Left kidney (tissue), 8 donors: ENCODE results near the gene NOX5. TPM values are rescaled to one million over a fixed set of nuclear protein-coding genes. Genes with fewer than 3 reads are reported as not detected.
A peak's percentile ranks its signal among the peaks of the same experiment; 100 is the strongest.
"Not testable (repeated sequence)": the region's sequence is repeated elsewhere in the genome, so short reads cannot be mapped to it uniquely, and the experiment has no call there.

Experiments used
- DNase-seq: peaks from one replicate; pipeline ENCODE4 v3.0.0-alpha.2; 2013
- long read RNA-seq, 8 donors: transcript quantifications; one replicate each; lab custom pipeline, GENCODE V29; 2026
- polyA plus RNA-seq: library from polyadenylated mRNA; unstranded; fragments of 120-200 nt; gene quantifications from one replicate; pipeline ENCODE4 v1.2.1, GENCODE V29; 2013; ENCODE audit not compliant: insufficient read length

The NOX5 gene, protein sequence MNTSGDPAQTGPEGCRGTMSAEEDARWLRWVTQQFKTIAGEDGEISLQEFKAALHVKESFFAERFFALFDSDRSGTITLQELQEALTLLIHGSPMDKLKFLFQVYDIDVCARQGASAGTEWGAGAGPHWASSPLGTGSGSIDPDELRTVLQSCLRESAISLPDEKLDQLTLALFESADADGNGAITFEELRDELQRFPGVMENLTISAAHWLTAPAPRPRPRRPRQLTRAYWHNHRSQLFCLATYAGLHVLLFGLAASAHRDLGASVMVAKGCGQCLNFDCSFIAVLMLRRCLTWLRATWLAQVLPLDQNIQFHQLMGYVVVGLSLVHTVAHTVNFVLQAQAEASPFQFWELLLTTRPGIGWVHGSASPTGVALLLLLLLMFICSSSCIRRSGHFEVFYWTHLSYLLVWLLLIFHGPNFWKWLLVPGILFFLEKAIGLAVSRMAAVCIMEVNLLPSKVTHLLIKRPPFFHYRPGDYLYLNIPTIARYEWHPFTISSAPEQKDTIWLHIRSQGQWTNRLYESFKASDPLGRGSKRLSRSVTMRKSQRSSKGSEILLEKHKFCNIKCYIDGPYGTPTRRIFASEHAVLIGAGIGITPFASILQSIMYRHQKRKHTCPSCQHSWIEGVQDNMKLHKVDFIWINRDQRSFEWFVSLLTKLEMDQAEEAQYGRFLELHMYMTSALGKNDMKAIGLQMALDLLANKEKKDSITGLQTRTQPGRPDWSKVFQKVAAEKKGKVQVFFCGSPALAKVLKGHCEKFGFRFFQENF
- 1.5 TPM for polyA plus RNA-seq
- long read RNA-seq, donor 1 = 0 reads
- long read RNA-seq, donor 2 = 0 reads
- long read RNA-seq, donor 3 = 0 reads
- long read RNA-seq, donor 4 = 0 reads
- long read RNA-seq, donor 5 = 0 reads
- long read RNA-seq, donor 6 = 0 reads
- long read RNA-seq, donor 7 = 0 reads
- long read RNA-seq, donor 8 = 0 reads

DNA sequence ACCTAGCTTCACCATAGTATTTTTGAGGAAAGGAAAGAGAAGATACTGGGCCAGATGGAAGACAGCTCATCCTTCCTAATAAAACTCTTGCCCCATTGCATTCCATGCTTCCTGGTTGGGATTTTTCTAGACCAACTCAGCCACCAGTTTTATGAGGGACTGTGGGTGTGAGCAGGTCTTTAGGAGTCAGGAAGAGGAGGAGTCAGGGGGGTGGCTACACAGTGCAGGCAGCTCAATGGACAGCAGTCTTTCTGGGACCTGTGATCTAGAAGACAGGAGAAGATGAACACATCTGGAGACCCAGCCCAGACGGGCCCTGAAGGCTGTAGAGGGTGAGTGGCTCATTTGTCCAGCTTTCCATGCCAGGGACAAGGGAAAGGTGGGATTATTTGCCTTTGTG is at the start of gene NOX5:
NOX5 (plus strand) TSS at position 242 of the 400 bp plus-strand sequence; CDS start at position 283, 41 bp downstream.
- no peak for DNase-seq

DNA sequence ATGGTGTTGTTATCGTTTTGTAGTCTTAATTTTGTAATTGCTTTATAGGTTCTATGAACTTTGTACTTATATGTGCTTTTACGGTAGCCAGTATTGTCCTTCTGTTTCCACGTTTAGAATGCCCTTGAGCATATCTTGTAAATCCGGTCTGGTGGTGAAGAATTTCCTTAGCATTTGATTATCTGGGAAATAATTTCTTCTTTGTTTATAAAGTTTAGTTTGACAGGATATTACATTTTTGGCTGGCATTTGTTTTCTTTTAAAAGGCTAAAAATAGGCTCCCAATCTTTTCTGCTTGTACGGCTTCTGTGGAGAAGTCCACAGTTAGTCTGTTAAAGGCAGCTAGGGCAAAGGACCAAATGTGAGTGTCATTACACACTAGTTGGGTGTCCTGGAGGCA is 47.5 kb upstream of the NOX5 start:
- DNase-seq = no peak

DNA sequence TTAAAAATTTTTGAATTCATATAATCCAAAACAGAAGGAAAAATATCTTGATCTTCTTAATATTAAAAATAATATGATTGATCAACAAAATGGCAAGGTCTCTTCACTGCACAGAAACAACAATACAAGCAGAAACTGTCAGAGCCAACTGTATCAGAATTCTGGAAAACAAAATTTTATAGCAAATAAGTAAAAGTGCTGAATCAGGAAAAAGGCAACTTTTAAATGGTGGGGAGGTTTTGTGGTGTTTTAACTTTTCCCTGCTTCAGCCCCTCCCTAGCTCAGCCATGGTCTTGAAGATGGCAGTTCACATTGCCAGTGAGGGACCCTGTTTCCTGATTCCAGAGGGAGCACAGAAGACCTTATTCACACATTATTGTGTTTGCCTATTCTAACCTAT is 46.5 kb upstream of the NOX5 start:
- DNase-seq = no peak

DNA sequence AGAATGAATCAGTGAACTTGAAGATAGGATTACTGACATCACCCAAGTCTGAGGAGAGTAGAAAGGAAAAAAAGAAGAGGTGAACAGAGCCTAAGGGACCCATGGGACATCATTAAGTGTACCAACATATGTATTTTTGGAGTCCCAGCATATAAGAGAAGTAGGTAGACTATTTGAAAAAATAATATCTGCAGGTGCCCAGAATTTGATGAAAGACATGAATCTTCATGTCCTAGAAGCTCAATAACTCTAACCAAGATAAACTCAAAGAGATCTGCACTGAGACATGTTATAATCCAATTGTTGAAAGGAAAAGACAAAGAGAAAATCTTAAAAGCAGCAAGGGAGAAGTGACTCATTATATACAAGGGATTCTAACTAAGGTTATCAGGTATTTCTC is 45.2 kb upstream of the NOX5 start:
- no peak for DNase-seq

DNA sequence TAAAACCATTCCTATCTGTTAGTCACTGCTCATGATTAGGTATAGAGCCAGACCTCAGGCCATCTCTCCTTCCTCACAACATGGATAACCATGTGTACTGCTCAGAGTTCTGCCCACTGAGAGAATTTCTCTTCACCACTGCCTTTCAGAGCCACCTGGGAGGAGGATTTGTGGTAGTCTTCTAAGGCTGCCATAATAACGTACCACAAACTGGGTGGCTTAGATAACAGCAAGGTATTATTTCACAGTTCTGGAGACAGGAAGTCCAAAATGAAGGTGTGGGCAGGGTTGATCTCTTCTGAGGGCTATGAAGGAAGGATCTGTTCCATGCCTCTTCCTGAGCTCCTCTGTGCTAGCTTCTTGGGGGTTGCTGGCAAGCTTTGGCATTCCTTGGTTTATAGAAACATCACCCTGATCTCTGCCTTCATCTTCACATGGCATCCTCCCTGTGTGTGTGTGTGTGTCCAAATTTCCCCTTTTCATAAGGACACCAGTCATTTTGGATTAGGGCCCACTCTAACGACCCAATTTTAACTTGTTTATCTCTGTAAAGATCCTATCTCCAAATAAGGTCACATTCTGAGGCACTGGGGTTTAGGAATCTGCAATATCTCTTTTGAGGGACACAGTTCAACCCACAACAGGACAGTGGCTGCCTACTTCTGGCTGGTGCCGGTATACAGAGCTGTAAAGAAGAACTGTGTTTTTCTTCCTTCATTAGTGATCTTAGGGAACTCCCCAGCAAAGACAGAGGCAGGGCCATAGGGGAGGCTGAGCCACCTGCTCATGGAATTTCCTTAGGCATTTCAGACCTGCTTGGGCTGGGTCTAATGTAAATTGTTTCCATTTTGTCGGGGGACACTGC is 42.1 kb upstream of the NOX5 start:
- DNase-seq = no peak

DNA sequence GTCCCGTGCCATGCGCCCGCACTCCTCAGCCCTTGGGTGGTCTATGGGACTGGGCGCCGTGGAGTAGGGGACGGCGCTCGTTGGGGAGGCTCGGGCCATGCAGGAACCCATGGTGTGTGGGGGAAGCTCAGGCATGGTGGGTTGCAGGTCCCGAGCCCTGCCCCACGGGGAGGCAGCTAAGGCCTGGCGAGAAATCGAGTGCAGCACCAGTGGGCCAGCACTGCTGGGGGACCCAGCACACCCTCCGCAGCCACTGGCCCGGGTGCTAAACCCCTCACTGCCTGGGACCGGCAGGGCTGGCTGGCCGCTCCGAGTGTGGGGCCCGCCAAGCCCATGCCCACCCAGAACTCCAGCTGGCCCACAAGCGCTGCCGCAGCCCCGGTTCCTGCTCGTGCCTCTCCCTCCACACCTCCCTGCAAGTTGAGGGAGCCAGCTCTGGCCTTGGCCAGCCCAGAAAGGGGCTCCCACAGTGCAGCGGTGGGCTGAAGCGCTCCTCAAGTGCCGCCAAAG is 38.8 kb upstream of the NOX5 start:
- DNase-seq = not testable (repeated sequence)

DNA sequence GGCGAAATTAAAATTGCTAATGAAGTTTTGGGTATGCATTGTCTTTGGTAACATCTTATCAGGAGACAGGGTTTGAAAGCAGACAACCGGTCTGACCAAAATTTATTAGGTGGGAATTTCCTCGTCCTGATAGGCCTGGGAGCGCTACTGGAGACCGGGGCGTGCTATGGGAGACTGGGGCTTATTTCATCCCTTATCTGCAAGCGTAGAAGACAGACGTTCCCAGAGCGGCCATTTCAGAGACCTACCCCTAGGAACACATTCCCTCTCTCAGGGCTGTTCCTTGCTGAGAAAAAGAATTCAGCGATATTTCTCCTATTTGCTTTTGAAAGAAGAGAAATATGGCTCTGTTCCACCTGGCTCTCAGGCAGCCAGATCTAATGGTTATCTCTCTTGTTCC is 37.1 kb upstream of the NOX5 start:
- DNase-seq = not testable (repeated sequence)

DNA sequence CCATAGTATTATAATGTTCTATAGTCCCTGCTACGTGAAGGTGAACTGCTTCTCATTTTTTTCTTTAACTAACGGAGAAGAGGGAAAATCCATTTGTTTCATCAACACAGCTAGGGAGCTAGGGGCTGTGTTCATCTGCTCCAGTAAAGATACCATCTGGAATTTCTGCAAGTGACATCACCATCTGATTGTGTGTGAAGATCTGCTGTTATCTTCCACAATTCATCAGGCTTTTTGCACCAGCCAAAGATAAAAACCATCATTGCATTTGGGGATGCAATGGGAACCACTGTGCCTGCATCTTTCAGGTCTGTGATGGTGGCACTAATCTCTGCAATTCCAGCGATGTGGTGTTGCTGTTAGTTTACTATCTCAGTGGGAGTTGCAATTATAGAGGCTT is 35.5 kb upstream of the NOX5 start:
- no peak for DNase-seq

DNA sequence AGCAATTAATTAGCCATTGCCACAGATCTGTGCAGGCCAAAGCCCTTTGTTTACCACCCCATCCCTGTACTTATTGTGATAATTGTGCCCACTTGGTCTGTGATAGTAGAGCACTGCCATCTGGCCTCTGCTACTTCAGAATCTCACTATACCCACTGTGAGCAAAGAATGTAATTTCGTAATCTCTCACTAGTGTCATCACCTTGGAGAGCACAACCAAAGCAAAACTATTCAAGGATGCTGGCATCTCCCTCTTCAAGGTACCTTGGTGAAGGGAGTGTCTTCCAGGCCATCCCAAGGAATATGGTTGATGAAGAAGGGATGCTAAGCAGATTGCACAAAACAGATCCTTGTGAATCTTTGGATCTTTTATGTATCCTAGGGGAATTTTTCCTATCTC is 34.7 kb upstream of the NOX5 start:
- no peak for DNase-seq

DNA sequence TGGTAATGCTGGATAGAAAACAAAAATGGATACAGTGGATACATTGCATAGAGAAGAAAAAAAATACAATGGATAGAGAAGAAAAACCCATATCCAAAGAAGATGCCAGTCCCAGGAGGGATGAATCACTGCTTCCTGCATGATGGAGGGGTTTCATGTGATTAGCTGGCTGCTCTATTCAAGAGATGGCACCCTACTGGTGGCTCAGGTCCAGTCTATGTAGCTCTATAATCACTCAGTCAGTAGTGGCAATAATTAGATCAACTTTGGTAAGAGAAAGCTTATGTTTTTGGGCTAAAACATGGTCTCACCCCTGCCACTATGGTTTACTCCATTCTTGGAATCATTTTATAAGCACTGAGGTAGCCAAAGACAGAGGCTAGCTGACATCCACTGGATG is 33.7 kb upstream of the NOX5 start:
- DNase-seq = no peak

DNA sequence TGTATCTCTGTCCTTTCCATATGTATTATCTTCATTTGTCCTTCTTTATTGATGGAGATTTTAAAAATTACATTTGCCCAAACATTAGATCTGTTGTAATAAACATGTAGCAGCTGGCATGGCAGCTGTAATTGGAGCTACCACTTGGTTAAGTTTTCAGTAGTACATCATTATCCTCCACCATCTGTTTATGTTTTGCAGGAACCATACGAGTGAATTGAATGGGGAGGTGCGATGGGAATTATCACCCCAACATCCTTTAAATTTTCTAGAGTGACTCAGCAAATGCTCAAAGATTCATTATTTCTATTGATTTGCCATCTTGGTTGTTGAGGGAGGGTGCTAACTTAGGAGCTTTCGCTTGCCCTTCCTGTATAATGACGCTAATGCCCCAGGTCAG is 32.6 kb upstream of the NOX5 start:
- no peak for DNase-seq

DNA sequence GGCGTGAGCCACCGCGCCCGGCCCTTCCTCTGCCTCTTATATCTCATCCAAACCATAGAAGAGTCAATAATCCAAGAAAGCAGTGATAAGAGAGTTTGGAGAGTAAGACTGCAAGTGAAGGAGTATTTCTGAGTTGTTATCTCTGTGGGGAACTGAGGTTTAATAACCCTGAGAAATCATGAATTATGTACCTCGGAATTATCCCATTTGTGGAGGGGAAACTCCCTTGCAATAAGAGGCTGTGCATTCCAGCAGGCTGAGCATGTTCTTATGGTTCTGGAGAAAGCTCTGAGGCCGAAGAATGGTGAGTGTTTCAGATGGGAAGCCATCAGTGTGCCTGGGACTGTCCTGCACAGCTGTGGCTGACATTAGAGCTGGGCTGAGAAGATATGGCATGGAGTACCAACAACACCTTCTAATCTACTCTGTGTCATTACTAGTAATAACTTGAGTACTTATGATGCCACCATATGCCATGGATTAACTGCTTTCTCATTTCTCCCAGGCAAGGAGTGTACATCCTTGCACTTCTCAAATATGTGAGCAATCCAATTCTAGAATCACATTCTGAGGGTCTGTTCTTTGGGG is 31.4 kb upstream of the NOX5 start:
- DNase-seq = no peak

DNA sequence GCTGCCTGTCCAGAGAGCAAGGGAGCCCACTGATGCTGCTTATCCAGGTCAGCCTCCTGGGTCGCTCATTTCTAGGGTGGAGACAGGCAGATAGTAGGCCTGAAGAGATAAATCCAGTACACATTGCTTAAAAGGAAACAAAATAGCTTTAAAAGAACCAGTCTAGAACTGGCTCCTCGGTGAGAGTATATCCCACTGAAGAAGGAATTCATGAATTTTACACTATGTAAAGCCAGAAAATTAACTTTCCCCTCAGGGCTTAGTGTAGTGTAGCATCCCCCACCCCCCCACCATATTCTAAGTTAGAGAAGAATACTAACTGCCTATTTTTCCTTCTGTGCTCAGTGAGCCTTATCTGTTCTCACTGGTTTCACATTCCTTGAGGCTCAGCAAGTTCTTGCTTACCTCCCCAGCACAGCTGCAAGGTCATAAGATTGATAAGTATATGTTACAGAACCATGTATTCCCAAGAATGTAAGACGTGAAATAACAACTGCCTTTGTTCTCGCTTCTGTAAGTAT is 30.5 kb upstream of the NOX5 start:
- DNase-seq = peak; percentile 47

DNA sequence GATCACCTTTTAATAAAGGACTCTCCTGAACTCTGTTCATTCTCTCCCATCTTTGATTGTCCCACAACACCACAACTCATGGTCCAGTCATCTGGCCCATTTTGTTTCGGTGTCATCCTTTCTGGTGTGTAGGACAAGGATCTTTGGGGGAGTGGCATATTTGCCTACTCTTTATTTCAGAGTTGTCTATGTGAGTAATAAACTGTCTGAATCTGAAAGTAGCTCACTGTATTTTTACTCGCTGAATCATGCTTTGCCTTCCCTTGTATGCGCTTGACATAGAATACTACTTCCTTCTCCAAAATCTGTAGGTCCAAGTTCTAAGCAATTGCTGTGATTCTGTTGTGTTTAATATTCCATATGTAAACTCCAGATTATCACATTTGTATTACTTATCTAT is 29.9 kb upstream of the NOX5 start:
- DNase-seq = no peak

DNA sequence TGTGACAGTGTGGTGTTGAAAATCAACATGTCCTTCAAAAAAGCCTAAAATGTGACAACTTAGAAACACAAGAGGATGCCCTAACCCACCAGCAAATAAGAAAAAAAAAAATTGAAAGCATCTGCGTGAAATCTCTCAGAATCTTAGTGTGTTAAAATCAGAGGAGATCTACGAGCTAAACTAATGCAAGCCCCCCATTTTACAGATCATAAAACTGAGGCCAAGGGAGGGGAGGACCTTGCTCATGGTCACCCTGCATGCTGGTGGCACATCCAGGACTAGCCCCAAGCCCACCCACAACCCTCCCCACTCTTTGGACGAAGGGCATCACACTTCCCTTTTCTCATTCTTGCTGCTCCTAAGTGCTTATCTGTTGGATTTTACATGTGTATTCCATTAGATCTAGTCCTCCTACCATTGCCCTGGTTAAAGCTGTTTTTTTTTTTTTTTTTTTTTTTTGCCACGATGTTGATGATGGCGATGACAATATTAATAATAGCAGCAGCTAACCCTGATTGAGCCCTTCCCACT is 29.1 kb upstream of the NOX5 start:
- DNase-seq = no peak

DNA sequence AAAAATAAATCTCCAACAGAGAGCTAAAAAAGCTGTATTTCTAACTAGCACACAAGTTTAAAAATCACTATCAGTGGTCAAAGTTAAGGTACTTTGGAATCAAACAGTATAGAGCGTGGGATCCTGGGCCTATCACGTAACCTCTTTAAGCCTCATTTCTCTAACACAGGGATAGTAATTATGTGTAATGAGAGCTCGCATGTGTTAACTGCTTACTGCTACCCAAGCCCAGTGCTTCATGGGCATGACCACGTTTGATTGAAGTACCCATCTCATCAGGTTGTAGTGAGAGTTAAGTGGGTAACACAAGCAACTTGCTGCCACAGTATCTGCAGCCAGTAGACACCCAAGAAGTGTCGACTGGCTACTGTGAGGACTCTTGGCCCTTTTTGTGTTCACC is 28.2 kb upstream of the NOX5 start:
- peak; percentile 27 for DNase-seq

DNA sequence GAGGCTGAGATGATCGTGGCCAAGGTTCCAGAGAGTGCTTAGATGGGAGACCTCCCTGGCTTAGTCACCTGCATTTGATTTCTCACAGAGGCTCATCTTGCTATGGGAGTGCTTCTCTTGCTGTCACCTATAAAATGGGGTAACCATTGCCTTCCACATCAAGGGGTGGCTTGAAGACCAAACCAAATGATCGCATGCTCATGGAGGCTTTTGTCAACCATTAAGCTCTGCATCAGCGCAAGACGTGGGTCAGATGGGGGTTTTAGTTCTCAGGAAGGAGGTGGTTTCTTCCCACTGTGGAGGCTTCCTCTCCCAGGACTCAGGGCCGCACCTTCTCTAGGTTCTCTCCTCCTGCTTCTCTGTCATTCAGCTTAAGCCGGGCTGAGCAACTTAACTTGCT is 27.4 kb upstream of the NOX5 start:
- no peak for DNase-seq

DNA sequence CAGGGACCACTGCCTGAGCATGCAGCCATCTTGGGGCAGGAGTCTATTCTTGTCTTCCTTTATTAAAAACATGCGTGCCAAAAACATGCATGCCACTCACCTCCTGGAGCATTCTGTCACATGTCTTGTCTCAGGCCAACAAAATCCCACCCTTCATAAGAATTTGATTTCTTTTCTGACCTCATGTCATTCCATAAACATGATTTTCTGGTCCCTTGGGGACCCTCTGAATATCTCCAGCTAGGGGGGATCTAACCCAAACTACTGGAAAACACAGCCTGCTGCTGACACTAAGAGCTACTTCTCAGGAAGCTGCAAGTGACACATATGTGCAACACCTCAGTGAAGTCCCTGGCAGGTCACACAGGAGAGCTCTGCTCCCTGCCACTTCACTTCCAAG is 26.8 kb upstream of the NOX5 start:
- no peak for DNase-seq

DNA sequence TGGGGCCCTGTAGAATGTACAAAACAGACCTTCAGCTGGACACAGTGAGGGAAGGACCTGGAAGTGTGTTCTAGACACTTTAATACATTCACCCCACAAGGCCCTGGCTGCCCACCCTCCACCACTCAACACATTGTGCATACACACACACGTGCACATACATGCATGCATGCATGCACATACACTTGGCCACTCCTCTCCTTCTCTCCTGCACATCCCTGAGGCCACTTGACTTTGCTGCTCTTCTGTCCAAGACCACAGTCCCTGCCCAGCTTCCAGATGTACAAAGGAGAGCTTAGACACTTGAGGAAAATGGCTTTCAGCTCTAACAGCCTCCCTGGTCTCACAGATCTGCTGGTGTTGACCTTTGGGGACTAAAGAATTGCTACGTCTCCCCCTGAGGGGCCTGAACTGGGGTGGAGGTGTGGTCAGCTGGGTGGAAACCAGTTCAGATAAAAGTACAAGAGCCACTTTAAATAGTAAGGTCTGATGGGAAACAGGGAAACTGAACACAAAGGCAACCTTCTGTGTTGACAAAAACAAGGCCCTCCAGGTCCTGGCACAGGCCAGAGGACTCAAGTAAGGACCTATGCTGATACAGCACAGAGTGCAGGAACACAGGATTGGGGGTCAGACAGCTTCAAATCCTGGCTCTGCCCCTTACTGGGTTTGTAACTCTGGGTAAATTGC is 24.8 kb upstream of the NOX5 start:
- DNase-seq = no peak

DNA sequence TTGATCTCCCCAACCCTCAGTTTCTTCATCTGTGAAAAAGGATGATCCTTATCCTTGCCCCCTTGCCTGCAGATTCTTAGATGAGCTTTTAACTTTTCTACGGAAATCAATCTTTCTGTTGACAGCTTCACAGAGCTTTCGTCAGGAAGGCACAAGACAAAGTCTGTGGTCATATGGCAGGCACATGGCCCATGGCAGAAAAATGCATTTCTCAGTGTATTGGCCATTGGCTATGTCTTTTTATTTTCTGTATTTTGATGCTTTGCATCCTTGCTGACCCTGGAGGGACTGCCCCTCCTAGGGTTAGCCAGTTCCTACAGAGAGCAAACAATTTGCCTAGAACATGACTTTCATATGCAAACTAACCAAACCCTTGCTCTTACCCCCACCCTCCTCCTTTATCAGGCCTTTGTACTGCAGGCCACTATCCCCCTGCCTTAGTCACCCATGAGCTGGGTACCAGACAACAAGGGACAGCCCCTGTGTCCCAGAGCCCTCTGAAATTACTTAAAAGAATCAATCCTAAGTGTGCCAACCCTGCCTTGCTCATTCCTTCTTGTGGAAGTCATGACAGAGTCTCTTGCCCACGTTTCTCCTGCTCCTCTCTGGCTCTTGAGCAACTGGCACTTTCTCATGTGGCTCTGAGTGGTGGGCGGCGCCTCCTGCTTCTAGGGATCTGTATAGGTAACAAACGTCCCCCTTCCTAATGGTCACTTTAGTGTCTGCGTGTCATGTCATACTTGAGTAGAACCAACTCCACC is 24.1 kb upstream of the NOX5 start:
- no peak for DNase-seq
